ENCODE data around the gene MLPH.

The MLPH gene

DNA sequence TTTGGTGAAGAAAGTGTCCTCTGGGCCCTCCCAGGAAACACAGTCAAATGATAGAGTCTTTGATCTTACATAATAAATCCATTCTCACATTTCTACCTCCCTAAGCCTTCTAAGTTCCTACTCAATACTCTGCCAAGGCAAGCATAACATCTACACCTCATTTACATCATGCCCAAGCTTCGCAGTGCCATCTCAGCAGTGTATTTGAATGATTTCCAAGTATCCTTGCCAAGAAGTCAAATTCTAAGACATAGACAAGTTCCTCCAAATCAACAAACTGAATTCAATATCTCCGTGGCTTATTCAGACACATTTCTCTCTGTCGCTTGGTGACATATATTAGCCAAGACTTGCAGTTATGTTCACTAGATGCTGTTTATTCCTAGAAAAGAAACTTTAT lies 8.1 kb upstream of the MLPH start:
- TF ChIP-seq, protein P1, sequence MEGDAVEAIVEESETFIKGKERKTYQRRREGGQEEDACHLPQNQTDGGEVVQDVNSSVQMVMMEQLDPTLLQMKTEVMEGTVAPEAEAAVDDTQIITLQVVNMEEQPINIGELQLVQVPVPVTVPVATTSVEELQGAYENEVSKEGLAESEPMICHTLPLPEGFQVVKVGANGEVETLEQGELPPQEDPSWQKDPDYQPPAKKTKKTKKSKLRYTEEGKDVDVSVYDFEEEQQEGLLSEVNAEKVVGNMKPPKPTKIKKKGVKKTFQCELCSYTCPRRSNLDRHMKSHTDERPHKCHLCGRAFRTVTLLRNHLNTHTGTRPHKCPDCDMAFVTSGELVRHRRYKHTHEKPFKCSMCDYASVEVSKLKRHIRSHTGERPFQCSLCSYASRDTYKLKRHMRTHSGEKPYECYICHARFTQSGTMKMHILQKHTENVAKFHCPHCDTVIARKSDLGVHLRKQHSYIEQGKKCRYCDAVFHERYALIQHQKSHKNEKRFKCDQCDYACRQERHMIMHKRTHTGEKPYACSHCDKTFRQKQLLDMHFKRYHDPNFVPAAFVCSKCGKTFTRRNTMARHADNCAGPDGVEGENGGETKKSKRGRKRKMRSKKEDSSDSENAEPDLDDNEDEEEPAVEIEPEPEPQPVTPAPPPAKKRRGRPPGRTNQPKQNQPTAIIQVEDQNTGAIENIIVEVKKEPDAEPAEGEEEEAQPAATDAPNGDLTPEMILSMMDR (IDR thresholded peaks at IDR 0.05; ENCODE audit: low read depth, low read length, poor library complexity, severe bottlenecking), result no peak
- no peak for TF ChIP-seq EZH2phosphoT487 (IDR thresholded peaks at IDR 0.05; ENCODE audit: borderline replicate concordance, low read length)
- peaks cover 22% of the 10 kb centered on the region for H3K27me3 ChIP-seq (ENCODE audit: control insufficient read depth, low read length)

DNA sequence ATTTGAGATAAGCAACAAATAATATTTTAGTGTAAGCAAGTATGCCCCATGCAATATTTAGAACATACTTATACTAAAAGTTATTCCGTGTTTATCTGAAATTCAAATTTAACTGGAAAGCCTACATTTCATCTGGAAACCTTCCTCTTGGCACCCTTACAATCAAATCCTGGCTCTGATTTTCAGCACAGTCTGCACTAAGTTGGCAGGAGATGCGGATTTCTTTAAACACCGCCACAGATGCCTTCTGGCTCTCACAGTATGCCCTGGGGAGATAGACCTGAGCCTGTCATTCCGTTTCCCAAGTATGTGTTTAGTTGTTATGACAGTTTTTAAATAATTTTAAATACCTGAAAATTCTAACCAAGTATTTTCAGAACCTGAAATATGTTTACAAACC lies 7.3 kb upstream of the MLPH start:
- Histone ChIP-seq H3K4me2 (ENCODE audit: low read length) (no peak overlapping the region), H3K36me3 (ENCODE audit: control insufficient read depth, low read length) (no peaks in the 10 kb centered on the region), H3K79me2 (ENCODE audit: control insufficient read depth, low read length) (no peaks in the 10 kb centered on the region), H3K27ac (ENCODE audit: low read depth, low read length) (no peak overlapping the region), H3K9me2 (replicated peaks; ENCODE audit: control insufficient read depth, low read length) (no peaks in the 10 kb centered on the region), H3K9me3 (ENCODE audit: control insufficient read depth, insufficient read depth, low read length) (no peaks in the 10 kb centered on the region), H4K20me1 (ENCODE audit: control insufficient read depth, insufficient read depth, low read depth, low read length) (no peaks in the 10 kb centered on the region), H3K27me3 (ENCODE audit: control insufficient read depth, low read length) (peaks cover 22% of the 10 kb centered on the region), H3K4me1 (ENCODE audit: control insufficient read depth, low read length) (peaks cover 3% of the 10 kb centered on the region), H3F3A (ENCODE audit: control insufficient read depth, insufficient read depth) (no peaks in the 10 kb centered on the region), H3K4me3 (ENCODE audit: low read length) (no peak overlapping the region)
- no peak for TF ChIP-seq EZH2phosphoT487 (IDR thresholded peaks at IDR 0.05; ENCODE audit: borderline replicate concordance, low read length)
- TF ChIP-seq, protein P1 (IDR thresholded peaks at IDR 0.05; ENCODE audit: low read depth, low read length, poor library complexity, severe bottlenecking), result no peak

More for the DNA sequence above, 8.1 kb upstream of the MLPH start:
- no peaks in the 10 kb centered on the region for H3K79me2 ChIP-seq (ENCODE audit: control insufficient read depth, low read length)
- no peaks in the 10 kb centered on the region for H4K20me1 ChIP-seq (ENCODE audit: control insufficient read depth, insufficient read depth, low read depth, low read length)
- peaks cover 9% of the 10 kb centered on the region for H3K4me1 ChIP-seq (ENCODE audit: control insufficient read depth, low read length)
- H3K9me2 ChIP-seq (replicated peaks; ENCODE audit: control insufficient read depth, low read length), result no peaks in the 10 kb centered on the region
- H3F3A ChIP-seq (ENCODE audit: control insufficient read depth, insufficient read depth), result no peaks in the 10 kb centered on the region
- H3K9me3 ChIP-seq (ENCODE audit: control insufficient read depth, insufficient read depth, low read length), result no peaks in the 10 kb centered on the region
- no peak overlapping the region for H3K4me3 ChIP-seq (ENCODE audit: low read length)
- no peak overlapping the region for H3K27ac ChIP-seq (ENCODE audit: low read depth, low read length)
- H3K36me3 ChIP-seq (ENCODE audit: control insufficient read depth, low read length), result no peaks in the 10 kb centered on the region
- no peak overlapping the region for H3K4me2 ChIP-seq (ENCODE audit: low read length)

DNA sequence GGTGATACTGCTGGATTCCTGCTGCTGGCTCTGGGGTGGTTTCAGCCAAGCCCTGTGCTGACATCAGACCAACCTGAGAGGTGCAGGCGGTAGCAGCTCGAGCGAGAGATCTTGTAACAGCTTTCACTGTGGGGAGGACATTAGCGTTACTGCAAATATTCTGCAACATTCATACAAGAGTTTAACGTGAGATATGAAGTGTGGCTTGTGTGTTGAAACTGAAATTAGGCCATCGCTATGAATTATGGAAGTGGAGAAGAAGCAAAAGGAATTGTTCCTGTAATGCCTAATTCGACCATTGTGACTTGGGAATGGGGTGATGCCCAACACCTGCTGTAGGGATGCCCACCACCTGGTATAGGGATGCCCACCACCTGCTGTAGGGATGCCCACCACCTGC lies 6.5 kb upstream of the MLPH start:
- TF ChIP-seq, protein P1 (IDR thresholded peaks at IDR 0.05; ENCODE audit: low read depth, low read length, poor library complexity, severe bottlenecking), result no peak
- TF ChIP-seq EZH2phosphoT487 (IDR thresholded peaks at IDR 0.05; ENCODE audit: borderline replicate concordance, low read length), result no peak
- Histone ChIP-seq H3K27me3 (ENCODE audit: control insufficient read depth, low read length) (peaks cover 22% of the 10 kb centered on the region), H4K20me1 (ENCODE audit: control insufficient read depth, insufficient read depth, low read depth, low read length) (no peaks in the 10 kb centered on the region), H3K4me1 (ENCODE audit: control insufficient read depth, low read length) (peaks cover 2% of the 10 kb centered on the region; the same call in 1 of the 2 replicates), H3K9me2 (replicated peaks; ENCODE audit: control insufficient read depth, low read length) (no peaks in the 10 kb centered on the region), H3F3A (ENCODE audit: control insufficient read depth, insufficient read depth) (no peaks in the 10 kb centered on the region), H3K79me2 (ENCODE audit: control insufficient read depth, low read length) (no peaks in the 10 kb centered on the region), H3K9me3 (ENCODE audit: control insufficient read depth, insufficient read depth, low read length) (no peaks in the 10 kb centered on the region), H3K4me3 (ENCODE audit: low read length) (no peak overlapping the region), H3K4me2 (ENCODE audit: low read length) (no peak overlapping the region), H3K27ac (ENCODE audit: low read depth, low read length) (no peak overlapping the region), H3K36me3 (ENCODE audit: control insufficient read depth, low read length) (no peaks in the 10 kb centered on the region)
